Hepatocyte (in vitro differentiated cells): ENCODE results near the gene FBXO21. TPM values are rescaled to one million over a fixed set of nuclear protein-coding genes. Genes with fewer than 3 reads are reported as not detected.
"Not testable (repeated sequence)": the region's sequence is repeated elsewhere in the genome, so short reads cannot be mapped to it uniquely, and the experiment has no call there.

Experiments used
- DNase-seq: peaks from one replicate; pipeline ENCODE4 v3.0.0-alpha.2; 2016; ENCODE audit warnings: low spot score
- H2AFZ ChIP-seq: fragments of 200-600 bp; sonication (generic); 2 replicates; pipeline ENCODE4 v1.6.0; 2016; ENCODE audit warnings: antibody characterized with exemption, mild to moderate bottlenecking
- H3K27ac ChIP-seq: fragments of 200-600 bp; sonication (generic); 2 replicates; pipeline ENCODE4 v1.5.1; 2016; ENCODE audit warnings: mild to moderate bottlenecking
- H3K27me3 ChIP-seq: fragments of 200-600 bp; sonication (generic); 2 replicates; pipeline ENCODE4 v1.6.1; 2016
- H3K36me3 ChIP-seq: fragments of 200-600 bp; sonication (generic); replicated peaks from 2 replicates; pipeline ENCODE4 v1.5.1; 2016; ENCODE audit warnings: low read depth; ENCODE audit not compliant: insufficient read depth
- H3K4me1 ChIP-seq: fragments of 200-600 bp; sonication (generic); 2 replicates; pipeline ENCODE4 v1.5.1; 2016; ENCODE audit warnings: mild to moderate bottlenecking, moderate library complexity; ENCODE audit not compliant: insufficient read depth
- H3K4me2 ChIP-seq: fragments of 200-600 bp; sonication (generic); 2 replicates; pipeline ENCODE4 v1.6.0; 2016
- H3K4me3 ChIP-seq: fragments of 200-600 bp; sonication (generic); 2 replicates; pipeline ENCODE4 v1.5.1; 2016; ENCODE audit warnings: mild to moderate bottlenecking
- H3K79me2 ChIP-seq: fragments of 200-600 bp; sonication (generic); 2 replicates; pipeline ENCODE4 v1.6.0; 2017; ENCODE audit warnings: mild to moderate bottlenecking
- H3K9me2 ChIP-seq: fragments of 200-600 bp; sonication (generic); replicated peaks from 2 replicates; pipeline ENCODE4 v1.6.0; 2017; ENCODE audit warnings: mild to moderate bottlenecking; ENCODE audit not compliant: insufficient read depth
- H3K9me3 ChIP-seq: fragments of 200-600 bp; sonication (generic); 2 replicates; pipeline ENCODE4 v1.5.1; 2016; ENCODE audit warnings: low read depth, mild to moderate bottlenecking
- H4K20me1 ChIP-seq: fragments of 200-600 bp; sonication (generic); 2 replicates; pipeline ENCODE4 v1.6.0; 2016; ENCODE audit warnings: mild to moderate bottlenecking; ENCODE audit not compliant: insufficient read depth, poor library complexity, severe bottlenecking
- CTCF ChIP-seq: fragments of 200-600 bp; sonication (generic); IDR thresholded peaks from 2 replicates; pipeline ENCODE4 v1.5.1; 2016; ENCODE audit warnings: antibody characterized with exemption, mild to moderate bottlenecking; ENCODE audit not compliant: poor library complexity
- EZH2 ChIP-seq: fragments of 200-600 bp; sonication (generic); IDR thresholded peaks from 2 replicates; pipeline ENCODE4 v1.6.1; 2016; ENCODE audit warnings: antibody characterized with exemption, mild to moderate bottlenecking, borderline replicate concordance
- EZH2phosphoT487 ChIP-seq: fragments of 200-600 bp; sonication (generic); IDR thresholded peaks from one replicate; pipeline ENCODE4 v1.6.1; 2018; ENCODE audit warnings: antibody characterized with exemption, mild to moderate bottlenecking, low read depth, moderate library complexity; ENCODE audit not compliant: unreplicated experiment, severe bottlenecking
- WGBS: methylation state at CpG from one replicate; pipeline ENCODE4 v1.1.6; 2016; ENCODE audit warnings: low lambda C conversion rate; ENCODE audit errors: missing lambda C conversion rate; 5-methylcytosine and 5-hydroxymethylcytosine counted together
- polyA plus RNA-seq: library from polyadenylated mRNA; unstranded; fragments of >200 nt; fragmentation: Nextera tagmentation; extraction: Ambion mirVana; gene quantifications from 2 replicates; pipeline ENCODE4 v1.2.1, GENCODE V29; 2016
- total RNA-seq: library from RNA; depleted of rRNA; stranded (reverse); fragments of >200 nt; gene quantifications from 2 replicates; pipeline ENCODE4 v1.2.3, GENCODE V29; 2014

The FBXO21 gene
- total and polyA plus RNA-seq, 2 experiments from 2014 or later, result 41.9 to 68.0 TPM

GRCh38 chr12:117226505-117226904 is 36.2 kb upstream of the FBXO21 start:
- Histone ChIP-seq H3K27me3 (no peaks in the 10 kb centered on the region), H3K27ac (no peak overlapping the region), H3K9me2 (no peaks in the 10 kb centered on the region), H2AFZ (no peak overlapping the region), H3K9me3 (no peaks in the 10 kb centered on the region), H4K20me1 (no peaks in the 10 kb centered on the region), H3K4me3 (no peak overlapping the region), H3K4me1 (no peaks in the 10 kb centered on the region), H3K36me3 (no peaks in the 10 kb centered on the region), H3K79me2 (no peaks in the 10 kb centered on the region), H3K4me2 (no peak overlapping the region)
- DNase-seq, result no peak
- 86% methylated on average over 10 of the region's 10 CpGs for WGBS
- TF ChIP-seq EZH2 (no peak), EZH2phosphoT487 (no peak), CTCF (no peak)

GRCh38 chr12:117225179-117225578 is 34.9 kb upstream of the FBXO21 start:
- Histone ChIP-seq H3K9me2 (no peaks in the 10 kb centered on the region), H3K4me2 (no peak overlapping the region), H3K36me3 (no peaks in the 10 kb centered on the region), H3K79me2 (no peaks in the 10 kb centered on the region), H3K4me1 (no peaks in the 10 kb centered on the region), H3K9me3 (no peaks in the 10 kb centered on the region), H3K27me3 (no peaks in the 10 kb centered on the region), H2AFZ (no peak overlapping the region), H4K20me1 (no peaks in the 10 kb centered on the region), H3K4me3 (no peak overlapping the region), H3K27ac (no peak overlapping the region)
- WGBS, result 94% methylated on average over 6 of the region's 6 CpGs
- TF ChIP-seq EZH2phosphoT487 (no peak), CTCF (no peak)
- no peak for DNase-seq

GRCh38 chr12:117220947-117221346 is 30.7 kb upstream of the FBXO21 start:
- H3K9me2 ChIP-seq, DNase-seq, H3K27me3 ChIP-seq, H3K4me2 ChIP-seq, H3K9me3 ChIP-seq, H3K4me1 ChIP-seq, H3K79me2 ChIP-seq, H4K20me1 ChIP-seq, H3K27ac ChIP-seq, H2AFZ ChIP-seq, H3K4me3 ChIP-seq, H3K36me3 ChIP-seq: not testable (repeated sequence)
- WGBS, result 88% methylated on average over 5 of the region's 5 CpGs

- Histone ChIP-seq H4K20me1 (no peaks in the 10 kb centered on the region), H3K4me3 (no peak overlapping the region), H2AFZ (no peak overlapping the region), H3K36me3 (no peaks in the 10 kb centered on the region), H3K27ac (no peak overlapping the region), H3K27me3 (peaks cover 13% of the 10 kb centered on the region), H3K4me1 (no peaks in the 10 kb centered on the region), H3K9me2 (no peaks in the 10 kb centered on the region), H3K4me2 (no peak overlapping the region), H3K9me3 (no peaks in the 10 kb centered on the region), H3K79me2 (no peaks in the 10 kb centered on the region)
- TF ChIP-seq EZH2, result no peak
- no peak for TF ChIP-seq EZH2phosphoT487
- TF ChIP-seq CTCF, result no peak
- 77% methylated on average over 7 of the region's 7 CpGs for WGBS
- no peak for DNase-seq
Measured at GRCh38 chr12:117218149-117218548, 27.9 kb upstream of the FBXO21 start.
